IPS-NIHi7 (cell line): ENCODE data around the gene AGPS.
"Not testable (repeated sequence)": the region's sequence is repeated elsewhere in the genome, so short reads cannot be mapped to it uniquely, and the experiment has no call there.

ENCODE experiments used
- DNase-seq: peaks from one replicate; pipeline ENCODE4 v3.0.0; 2012; ENCODE audit warnings: mixed read lengths; ENCODE audit errors: extremely low spot score

The AGPS gene

DNA sequence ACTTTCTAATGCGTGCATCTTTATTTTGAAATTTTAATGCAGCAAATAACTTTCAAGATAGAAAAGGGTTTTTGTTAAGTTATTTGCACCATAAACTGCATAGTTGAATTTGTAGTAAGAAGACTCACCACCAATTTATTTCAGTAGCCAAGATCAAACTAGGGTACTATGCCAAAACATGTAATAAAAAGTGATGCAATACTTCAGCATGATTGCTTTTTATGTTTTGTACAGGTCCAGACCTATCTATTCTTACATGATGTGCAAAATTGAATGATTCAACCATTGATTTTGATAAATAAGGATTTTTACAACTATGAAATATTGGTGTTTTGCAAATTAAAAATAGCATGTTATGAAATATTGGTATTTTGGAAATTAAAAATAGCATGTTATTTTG, 26.7 kb downstream of the AGPS start:
- no peak for DNase-seq

DNA sequence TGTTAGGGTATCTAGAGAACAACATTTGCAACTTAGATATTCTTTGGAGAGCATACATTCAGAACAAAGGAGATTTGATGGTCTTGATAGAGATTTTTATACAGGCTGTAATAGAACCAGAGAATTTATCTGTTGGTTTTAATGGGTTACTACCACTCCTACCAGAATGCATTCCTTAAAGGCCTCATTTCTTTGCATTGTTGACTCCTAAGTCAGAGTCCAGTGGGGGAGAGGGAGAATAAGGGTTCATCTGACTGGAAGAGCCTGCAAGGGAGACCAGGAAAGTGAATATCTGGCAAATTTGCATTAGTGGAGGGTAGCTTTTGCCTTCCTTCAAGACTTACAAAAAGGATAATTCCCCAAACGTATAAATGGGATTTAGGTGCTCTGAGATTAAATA, 29.7 kb downstream of the AGPS start:
- DNase-seq = no peak

GRCh38 chr2:177424120-177424519, 31.5 kb downstream of the AGPS start:
- DNase-seq = not testable (repeated sequence)

GRCh38 chr2:177424620-177425019, 32.0 kb downstream of the AGPS start:
- DNase-seq = not testable (repeated sequence)

GRCh38 chr2:177427316-177427715, 34.7 kb downstream of the AGPS start:
- no peak for DNase-seq

GRCh38 chr2:177427936-177428335, 35.4 kb downstream of the AGPS start:
- DNase-seq = not testable (repeated sequence)

GRCh38 chr2:177429688-177430325, 37.2 kb downstream of the AGPS start:
- DNase-seq = no peak

- DNase-seq = no peak
Observed at GRCh38 chr2:177430411-177430810, 37.8 kb downstream of the AGPS start.

DNA sequence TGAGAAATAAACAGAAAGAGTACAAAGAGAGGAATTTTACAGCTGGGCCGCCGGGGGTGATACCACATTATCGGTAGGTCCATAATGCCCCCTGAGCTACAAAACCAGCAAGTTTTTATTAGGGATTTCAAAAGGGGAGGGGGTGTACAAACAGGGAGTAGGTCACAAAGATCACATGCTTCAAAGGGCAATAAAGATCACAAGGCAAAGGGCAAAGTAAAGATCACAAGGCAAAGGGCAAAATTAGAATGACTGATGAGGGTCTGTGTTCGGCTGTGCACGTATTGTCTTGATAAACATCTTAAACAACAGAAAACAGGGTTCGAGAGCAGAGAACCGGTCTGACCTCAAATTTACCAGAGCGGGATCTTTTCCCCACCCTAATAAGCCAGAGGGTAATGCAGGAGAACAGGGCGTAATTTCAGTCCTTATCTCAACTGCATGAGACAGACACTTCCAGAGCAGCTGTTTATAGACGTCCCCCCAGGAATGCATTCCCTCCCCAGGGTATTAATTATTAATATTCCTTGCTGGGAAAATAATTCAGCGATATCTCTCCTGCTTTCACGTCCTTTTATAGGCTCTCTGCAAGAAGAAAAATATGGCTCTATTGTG, 38.6 kb downstream of the AGPS start:
- DNase-seq = not testable (repeated sequence)

DNA sequence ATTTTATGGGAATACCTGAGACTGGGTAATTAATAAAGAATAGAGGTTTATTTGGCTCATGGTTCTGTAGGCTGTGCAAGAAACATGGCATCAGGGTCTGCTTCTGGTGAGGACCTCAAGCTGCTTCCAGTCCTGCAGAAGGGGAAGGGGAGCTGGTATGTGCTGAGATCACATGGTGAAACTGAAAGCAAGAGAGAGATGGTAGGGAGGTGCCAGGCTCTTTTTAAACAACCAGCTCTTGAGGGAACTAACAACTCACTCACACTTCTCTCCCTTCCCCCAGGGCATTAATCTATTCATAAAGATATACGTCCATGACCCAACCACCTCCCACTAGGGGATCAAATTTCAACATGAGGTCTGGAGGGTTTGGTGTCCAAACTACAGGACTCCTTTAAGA, 40.1 kb downstream of the AGPS start:
- no peak for DNase-seq

DNA sequence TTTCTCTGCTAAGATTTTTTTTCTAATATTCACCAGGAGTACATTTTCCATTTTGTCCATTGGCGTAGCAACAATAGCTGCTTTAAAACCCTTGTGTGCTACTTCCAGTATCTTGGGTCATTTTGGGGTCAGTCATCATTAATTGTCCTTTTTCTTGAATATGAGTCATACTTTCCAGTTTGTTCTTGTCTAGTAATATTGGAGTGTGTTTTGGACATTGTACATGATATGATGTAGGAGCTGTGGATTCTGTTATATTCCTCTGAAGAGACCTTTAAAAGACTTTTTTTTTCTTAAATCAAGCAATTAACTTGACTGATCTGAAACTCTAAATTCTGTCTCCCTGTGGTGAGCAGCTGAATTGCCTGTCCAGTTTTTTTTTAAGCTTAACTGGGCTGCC, 40.8 kb downstream of the AGPS start:
- DNase-seq = no peak

DNA sequence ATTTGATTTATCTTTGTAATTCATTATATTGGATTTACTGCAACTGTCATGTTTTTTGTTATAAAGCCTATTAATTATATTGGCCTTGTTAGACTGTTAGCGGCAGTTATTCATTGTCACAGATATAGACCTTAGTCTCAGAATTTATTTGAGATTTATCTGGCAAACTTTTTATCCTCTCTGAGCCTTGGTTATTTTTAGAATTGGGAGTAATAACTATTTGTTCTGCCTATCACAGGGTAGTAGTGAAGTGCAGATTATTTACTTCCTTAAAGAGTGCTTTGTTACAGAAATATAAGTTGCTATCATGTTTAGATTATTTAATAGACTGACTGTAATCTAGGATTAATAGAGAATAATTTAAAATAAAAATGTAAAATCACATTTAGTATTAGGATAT, 41.9 kb downstream of the AGPS start:
- no peak for DNase-seq

DNA sequence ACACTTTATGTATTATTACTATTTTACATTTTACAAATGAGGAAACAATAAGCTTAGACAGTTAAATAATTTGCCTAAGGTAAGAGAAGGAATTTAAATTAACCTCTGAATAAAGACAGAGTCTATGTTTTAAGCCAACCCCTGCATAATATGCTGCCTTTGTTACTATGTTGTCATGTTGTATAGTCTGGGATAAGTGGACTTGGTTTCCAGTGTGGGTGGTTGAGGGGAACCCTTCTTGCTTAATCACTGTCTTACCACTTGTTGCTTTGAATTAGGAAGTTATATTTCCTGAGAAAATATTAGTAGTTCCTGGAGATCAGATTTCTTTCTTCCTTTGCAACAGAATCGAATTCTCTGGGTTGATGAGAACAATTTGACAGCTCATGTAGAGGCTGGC, 52.6 kb downstream of the AGPS start:
- DNase-seq = no peak

DNA sequence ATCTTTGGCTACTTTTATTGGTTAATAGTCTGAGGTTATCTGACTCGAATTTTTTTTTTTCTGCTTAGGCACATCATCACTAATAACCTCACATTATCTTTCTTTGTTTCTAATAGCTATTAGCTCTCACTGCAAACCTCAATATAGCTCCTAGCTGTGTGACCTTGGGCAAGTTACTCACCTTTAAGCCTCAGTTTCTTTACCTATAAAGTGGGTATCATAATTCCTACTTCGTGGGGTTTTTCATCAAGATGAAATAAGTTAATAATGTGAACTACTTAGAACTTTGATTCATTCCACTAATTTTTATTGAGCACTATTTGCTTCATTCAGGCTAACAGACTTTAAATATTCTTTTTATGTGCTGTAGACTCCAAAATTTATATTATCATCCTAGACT, 55.5 kb downstream of the AGPS start:
- no peak for DNase-seq

DNA sequence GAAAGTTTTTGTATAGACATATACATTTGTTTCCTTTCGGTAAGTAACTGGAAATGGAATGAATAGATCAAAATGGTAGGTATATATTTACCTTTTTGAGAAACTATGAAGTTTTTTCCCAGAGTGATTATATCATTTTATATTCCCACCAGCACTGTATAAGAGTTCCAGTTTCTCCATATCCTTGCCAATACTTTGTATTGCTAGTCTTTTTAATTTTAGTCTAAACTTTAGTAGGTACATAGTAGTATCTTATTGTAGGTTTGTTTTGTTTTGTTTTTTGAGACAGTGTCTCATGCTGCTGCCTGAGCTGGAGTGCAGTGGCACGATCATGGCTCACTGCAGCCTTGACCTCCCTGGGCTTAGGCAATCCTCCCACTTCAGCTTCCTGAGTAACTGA, 56.6 kb downstream of the AGPS start:
- no peak for DNase-seq

DNA sequence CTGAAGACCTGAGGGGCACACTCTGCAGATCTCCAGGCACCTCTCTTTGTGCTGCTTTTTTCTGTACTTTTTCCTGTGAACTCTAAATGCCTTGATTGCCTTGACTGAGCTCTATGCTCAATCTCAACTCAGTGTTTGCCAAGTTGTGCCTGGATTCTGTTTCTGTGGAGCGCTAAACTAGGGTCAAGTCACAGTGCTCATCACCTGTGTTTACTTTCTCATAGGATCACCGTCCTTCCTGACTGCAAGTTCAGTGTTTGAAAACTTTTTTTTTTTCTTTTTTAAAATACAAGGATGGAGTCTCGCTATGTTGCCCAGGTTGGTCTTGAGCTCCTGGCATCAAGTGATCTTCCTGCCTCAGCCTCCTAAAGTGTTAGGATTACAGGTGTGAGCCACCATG, 62.6 kb downstream of the AGPS start:
- DNase-seq = no peak

DNA sequence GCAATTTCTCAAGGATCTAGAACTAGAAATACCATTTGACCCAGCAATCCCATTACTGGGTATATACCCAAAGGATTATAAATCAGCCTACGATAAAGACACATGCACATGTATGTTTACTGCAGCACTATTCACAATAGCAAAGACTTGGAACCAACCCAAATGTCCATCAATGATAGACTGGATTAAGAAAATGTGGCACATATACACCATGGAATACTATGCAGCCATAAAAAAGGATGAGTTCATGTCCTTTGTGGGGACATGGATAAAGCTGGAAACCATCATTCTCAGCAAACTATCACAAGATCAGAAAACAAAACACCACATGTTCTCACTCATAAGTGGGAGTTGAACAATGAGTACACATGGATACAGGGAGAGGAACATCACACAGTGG, 67.2 kb downstream of the AGPS start:
- not testable (repeated sequence) for DNase-seq

GRCh38 chr2:177460973-177461585, 68.5 kb downstream of the AGPS start:
- no peak for DNase-seq

GRCh38 chr2:177464549-177464948, 72.0 kb downstream of the AGPS start:
- DNase-seq = no peak

DNA sequence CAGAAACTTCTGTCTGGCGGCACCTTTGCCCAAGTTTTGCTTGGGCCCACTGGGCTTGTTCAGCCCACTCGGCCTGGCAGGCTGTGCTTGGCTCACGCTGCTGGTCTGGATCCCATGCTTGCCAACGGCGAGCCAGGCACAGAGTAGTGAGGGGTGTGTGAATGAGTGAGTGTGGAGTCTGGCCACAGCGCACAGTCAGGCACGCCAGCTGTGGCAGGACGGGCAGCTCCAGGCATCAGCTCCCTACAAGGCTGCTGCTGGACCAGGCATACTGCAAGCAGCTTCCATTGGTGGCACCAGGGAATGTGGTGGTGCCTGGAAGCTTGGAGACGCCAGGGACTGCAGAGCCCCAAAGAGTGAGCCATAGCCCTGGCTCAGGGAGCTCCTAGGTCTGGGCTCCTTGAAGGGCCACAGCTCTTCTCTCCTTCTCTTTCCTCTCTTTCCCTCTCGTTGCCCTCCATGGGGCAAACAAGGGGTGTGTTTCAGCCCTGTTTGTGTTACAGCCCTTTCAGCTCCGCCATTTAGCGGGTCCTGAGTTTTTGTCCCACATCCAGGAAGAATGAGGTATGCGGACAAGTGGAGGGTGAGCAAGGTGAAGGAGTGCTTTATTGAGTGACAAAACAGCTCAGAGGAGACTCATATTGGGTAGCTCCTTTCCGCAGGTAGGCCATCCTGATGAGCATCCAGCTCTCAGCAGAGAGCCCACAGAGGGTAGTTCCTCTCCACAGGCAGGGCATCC, 73.0 kb downstream of the AGPS start:
- DNase-seq = no peak

- no peak for DNase-seq
Observed at GRCh38 chr2:177466337-177467195, 74.0 kb downstream of the AGPS start.

DNA sequence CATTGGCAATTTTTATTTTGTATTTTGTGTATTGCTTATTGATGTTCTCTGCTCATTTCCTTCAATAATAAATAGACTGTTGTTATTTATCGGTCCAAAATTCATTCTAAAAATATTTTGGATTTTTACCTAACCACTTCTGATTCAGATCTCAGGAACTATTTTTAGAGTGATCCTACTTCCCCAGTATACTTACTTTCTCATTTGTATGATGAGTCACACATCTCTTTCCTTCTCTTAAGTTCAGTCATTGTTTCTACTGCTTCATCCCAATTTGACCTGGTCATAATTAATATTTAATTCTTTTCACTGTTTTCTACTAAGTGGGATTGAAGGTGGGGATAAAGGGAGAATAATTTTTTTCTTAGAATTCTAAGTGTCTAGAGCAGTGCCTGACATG, 75.1 kb downstream of the AGPS start:
- DNase-seq = no peak
